Effector CD4-positive, alpha-beta T cell (primary cell): ENCODE data around the gene RIMBP2.

Experiments
- DNase-seq: peaks from one replicate; pipeline ENCODE4 v3.0.0-alpha.2; 2020

The RIMBP2 gene

GRCh38 chr12:130477266-130477665 is 238.8 kb downstream of the RIMBP2 start:
- DNase-seq, result no peak

DNA sequence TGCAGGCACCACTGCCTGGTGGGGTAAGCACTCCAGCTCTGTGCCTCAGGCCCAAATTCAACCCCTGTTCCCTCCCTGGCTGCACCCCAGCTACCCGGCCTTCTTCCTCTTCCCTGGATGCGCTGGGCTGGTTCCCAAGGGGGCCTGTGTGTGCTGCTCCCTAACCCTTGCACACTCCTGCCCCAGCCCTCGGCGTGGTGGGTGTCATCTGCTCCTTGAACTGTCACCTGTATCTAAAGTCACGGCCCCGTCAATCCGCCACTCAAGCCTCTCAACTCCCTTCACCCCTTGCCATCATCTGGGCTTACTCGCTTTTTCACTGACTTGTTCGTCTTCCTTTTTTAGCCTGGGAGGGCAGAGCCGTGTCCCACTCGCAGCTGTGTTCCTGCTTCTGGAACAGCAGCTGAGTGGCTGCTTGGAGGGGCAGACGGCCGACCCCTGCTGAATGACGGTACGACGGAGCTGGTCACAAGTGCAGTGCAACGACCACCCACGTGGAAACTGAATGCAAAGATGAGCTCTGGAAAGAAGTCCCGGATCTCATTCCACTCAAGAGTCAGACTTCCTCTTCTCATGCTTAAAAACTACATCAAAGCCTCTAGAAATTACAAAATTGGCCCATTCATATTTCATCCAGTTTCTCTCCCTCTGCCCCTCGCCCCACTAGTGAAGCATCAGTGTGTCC is 239.5 kb downstream of the RIMBP2 start:
- no peak for DNase-seq

- no peak for DNase-seq
Observed at GRCh38 chr12:130474599-130475269, 241.4 kb downstream of the RIMBP2 start.

- no peak for DNase-seq
Observed at GRCh38 chr12:130473266-130473665, 242.8 kb downstream of the RIMBP2 start.

GRCh38 chr12:130470969-130471368 is 245.1 kb downstream of the RIMBP2 start:
- DNase-seq, result no peak

GRCh38 chr12:130469552-130469951 is 246.5 kb downstream of the RIMBP2 start:
- no peak for DNase-seq

DNA sequence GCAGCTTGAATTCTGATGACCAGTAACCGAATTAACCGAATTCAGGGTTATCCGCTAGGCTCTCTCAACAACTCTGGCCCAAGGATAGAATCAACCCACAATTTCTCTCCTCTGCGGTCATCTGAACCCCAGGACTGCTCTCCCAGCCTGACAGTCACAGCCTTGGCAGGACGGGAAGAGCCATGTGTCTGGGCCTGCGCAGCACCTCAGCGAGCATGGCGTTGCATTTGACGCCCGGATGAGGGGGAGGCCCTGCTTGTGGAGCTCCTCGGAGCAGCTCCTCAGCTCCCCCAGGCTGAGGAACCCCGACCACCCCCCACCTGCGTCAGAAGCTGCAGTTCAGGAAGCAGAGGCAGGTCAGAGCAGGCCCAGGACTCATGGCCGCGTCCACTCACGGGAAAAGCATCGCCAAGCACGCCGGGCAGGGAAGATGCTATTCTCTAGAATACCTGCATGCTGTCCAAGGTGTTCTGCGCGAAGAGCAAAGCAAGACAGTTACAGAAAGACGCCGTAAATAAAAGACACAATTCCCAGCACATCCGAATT is 247.3 kb downstream of the RIMBP2 start:
- no peak for DNase-seq

DNA sequence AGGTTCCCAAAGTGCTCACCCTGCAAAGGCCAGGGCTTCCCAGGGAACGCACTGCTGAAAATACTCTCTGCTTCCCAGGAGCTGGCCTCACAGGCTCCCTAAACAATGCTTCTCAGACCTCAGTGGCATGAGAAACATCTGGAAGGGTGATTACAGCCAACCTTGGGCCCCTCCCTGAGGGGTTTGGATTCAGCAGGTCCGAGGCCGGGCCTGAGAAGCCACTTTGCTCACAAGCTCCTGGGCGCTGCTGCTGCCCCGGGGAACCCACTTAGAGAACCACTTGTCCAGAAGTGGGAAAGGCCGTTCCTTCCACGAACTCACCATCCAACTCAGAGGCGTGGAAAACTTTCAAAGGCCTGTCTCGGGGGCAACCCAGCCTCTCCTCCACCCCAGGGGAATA is 247.9 kb downstream of the RIMBP2 start:
- DNase-seq, result no peak

GRCh38 chr12:130465626-130466025 is 250.5 kb downstream of the RIMBP2 start:
- no peak for DNase-seq

- DNase-seq, result no peak
Observed at GRCh38 chr12:130465046-130465445, 251.1 kb downstream of the RIMBP2 start.

- DNase-seq, result no peak
Observed at GRCh38 chr12:130463818-130464670, 252.1 kb downstream of the RIMBP2 start.

DNA sequence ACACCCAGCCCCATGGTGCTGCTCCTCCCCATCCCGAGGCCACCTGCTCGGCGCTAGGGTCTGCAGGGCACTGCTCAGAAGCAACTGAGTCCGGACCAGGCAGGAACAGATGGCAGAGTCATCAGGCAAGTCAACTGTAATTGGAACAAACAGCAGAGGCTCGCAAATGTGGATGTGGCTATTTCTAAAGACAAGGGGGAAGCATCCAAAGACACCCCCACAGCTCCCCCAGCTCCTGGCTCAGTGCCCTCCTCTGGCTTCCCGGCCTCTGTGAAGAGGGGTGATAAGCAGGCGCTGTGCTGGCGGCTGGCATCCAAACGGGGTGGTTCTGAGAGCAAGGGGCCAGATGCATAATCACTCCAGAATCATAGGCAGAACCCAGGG is 252.8 kb downstream of the RIMBP2 start:
- DNase-seq, result no peak

DNA sequence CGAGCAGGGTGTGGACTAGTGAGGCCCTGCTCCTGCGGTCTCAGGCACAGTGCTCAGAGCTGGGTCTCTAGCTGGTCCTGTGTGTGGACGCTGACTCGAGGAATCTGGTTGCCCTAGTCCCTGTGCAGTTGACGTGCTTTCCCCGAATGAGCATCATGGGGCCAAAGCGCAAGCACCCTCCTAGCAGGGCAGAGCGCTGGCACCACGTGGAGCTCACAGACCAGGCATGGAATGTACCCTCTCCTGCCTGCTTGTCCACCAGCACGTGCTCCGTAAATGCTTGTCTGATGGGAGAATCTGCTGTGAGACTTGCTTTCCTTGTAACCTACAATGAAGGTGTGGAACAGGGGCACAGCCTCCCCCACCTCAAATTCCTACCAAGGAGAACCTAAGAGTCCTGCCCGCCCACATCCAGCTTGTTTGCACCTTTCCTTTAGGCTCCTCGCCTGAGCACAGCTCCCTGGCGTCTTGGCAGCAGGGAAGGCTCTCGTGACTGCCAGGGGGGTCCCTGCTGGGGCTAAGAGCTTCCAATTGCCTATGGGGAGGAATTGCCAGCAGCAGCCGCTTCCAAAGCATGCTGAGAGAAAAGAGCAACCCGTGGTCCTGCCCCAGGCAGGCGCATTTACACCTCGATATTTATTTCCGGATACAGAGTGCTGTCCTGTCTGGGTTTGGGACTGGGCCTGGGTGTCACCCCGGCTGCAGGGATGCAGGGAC is 253.4 kb downstream of the RIMBP2 start:
- DNase-seq, result no peak

- DNase-seq, result no peak
Observed at GRCh38 chr12:130461839-130462557, 254.1 kb downstream of the RIMBP2 start.

GRCh38 chr12:130461447-130461815 is 254.7 kb downstream of the RIMBP2 start:
- no peak for DNase-seq

GRCh38 chr12:130460611-130461446 is 255.3 kb downstream of the RIMBP2 start:
- no peak for DNase-seq

- no peak for DNase-seq
Observed at GRCh38 chr12:130459916-130460315, 256.2 kb downstream of the RIMBP2 start.

DNA sequence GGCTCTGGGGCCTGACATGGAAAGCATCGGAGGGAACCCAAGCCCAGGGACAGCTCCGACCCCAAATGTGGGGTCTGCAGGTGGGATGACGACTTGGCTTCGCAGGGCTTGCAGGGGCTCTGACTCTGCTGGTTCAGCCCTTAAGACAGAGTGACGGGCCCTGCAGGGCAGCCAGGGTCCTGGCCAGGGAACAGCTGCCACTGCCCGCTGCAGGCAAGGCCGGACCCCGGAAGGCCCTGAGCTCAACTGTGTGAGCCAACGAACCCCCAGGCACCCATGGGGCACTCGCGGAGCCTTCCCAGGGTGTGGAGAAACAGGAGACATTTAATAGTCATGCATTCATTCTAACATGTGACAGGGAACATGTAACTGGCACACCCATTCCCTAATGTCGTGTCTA is 257.8 kb downstream of the RIMBP2 start:
- no peak for DNase-seq

GRCh38 chr12:130457215-130457614 is 258.9 kb downstream of the RIMBP2 start:
- DNase-seq, result no peak

DNA sequence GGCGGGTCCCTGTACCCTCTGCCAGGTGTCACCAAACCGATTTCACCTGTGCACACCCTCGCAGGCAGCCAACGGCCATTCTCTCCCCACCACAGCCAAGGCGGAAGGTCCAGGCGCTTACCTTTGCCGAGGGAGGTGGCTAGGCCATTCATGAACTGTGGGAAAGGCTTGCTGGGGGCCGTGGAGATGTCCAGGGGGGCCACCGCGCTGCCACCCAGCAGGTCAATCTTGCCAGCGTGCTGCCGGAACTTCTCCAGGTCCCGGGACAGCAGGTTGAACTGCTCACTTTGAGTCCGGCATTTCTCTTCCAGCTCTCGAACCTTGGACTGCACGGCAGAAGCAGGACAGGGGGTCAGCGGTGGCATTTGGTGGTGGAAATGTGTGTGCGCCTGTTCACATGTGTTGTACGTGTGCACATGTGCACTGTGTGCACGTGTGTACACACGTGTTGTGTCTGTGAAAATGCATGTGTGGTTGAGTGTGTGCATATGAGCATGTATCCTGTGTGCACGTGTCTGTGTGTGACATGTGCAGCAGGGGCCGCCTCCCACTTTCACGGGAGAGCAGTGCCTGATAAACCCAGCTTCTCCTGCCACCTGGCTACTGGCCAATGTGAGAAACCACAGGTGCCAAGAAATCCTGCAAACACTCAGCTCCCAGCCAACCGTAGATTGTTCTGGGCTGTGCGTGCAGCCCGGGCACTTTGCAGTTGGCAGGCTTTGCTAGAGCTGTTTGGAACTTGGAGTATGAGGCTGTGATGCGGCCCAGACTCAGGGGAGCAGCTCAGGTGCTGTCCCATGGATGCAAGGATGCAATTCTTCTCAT is 259.5 kb downstream of the RIMBP2 start:
- DNase-seq, result no peak
